ENCODE results near the gene APCDD1L.

- TF ChIP-seq CTCF (IDR thresholded peaks at IDR 0.05) (no peak), POLR2AphosphoS5 (IDR thresholded peaks at IDR 0.05) (no peak)
Measured at GRCh38 chr20:58495623-58496428, 19.4 kb downstream of the APCDD1L start.

Data from sigmoid colon (tissue), 4 donors.